Mucosa of descending colon (tissue), 3 donors: ENCODE data around the gene ABHD2. TPM values are rescaled to one million over a fixed set of nuclear protein-coding genes. Genes with fewer than 3 reads are reported as not detected.

ENCODE experiments used
- ATAC-seq: fragments of 200-7000 bp; cut with Tn5 transposase; one replicate; pipeline ENCODE4 v1.9.1; 2020; ENCODE audit warnings: mild to moderate bottlenecking, moderate library complexity
- DNase-seq, 3 donors: peaks; one replicate each; pipeline ENCODE4 v3.0.0-alpha.2; 2020
- H3K36me3 ChIP-seq: fragments of 200-600 bp; one replicate; pipeline ENCODE4 v1.8.0; 2021; ENCODE audit warnings: low read depth, mild to moderate bottlenecking
- H3K4me1 ChIP-seq: fragments of 200-600 bp; one replicate; pipeline ENCODE4 v1.8.0; 2021; ENCODE audit warnings: low read depth, mild to moderate bottlenecking
- H3K4me3 ChIP-seq: fragments of 200-600 bp; one replicate; pipeline ENCODE4 v1.8.0; 2021; ENCODE audit warnings: mild to moderate bottlenecking
- H3K9me3 ChIP-seq: fragments of 200-600 bp; one replicate; pipeline ENCODE4 v1.8.0; 2021; ENCODE audit warnings: mild to moderate bottlenecking
- intact Hi-C, 2 donors: fragments of 100-400 bp; cut with DNase I in 1 of 2; cut with micrococcal nuclease in 1 of 2; formaldehyde crosslinking; loops; one replicate each; pipeline versions ENCODE4 v1.11.0 to v1.11.1; 2022; cut with DNase I, micrococcal nuclease
- total RNA-seq, 3 donors: library from RNA; stranded (reverse); fragmentation: NEBNext Ultra II Directional in 2 of 3; extraction: Animal tissue kit (Norgen Biotek cat#: 25700) in 2 of 3; gene quantifications; one replicate each; pipeline versions ENCODE4 v1.2.1 to v1.2.4, GENCODE V29; 2021 to 2023
- TF ChIP-seq, protein P1 (sequence below): fragments of 200-600 bp; IDR thresholded peaks from one replicate; pipeline ENCODE4 v1.8.0; 2022; ENCODE audit warnings: antibody characterized with exemption, mild to moderate bottlenecking
- donor health status: DM: no; HTN: no; CAD: no; lungs with moderate emphysema.
- donor health status: DM: no; HTN: no; CAD: no.
- donor health status: DM: no; HTN: yes; CAD: no.

ABHD2 gene
- total RNA-seq, 3 donors from 2014 or later, result 82.2 to 156 (median 92.7) TPM

- Histone ChIP-seq H3K9me3 (no peaks in the 10 kb centered on the region), H3K36me3 (no peaks in the 10 kb centered on the region), H3K4me1 (no peaks in the 10 kb centered on the region), H3K4me3 (no peak overlapping the region)
- DNase-seq, result no peak
- intact Hi-C loops, result loop anchor here (5.0 to 10.0 kb wide), 4 partner anchors 68 to 118 kb away; no protein-coding TSS in a partner anchor
- TF ChIP-seq, protein P1, sequence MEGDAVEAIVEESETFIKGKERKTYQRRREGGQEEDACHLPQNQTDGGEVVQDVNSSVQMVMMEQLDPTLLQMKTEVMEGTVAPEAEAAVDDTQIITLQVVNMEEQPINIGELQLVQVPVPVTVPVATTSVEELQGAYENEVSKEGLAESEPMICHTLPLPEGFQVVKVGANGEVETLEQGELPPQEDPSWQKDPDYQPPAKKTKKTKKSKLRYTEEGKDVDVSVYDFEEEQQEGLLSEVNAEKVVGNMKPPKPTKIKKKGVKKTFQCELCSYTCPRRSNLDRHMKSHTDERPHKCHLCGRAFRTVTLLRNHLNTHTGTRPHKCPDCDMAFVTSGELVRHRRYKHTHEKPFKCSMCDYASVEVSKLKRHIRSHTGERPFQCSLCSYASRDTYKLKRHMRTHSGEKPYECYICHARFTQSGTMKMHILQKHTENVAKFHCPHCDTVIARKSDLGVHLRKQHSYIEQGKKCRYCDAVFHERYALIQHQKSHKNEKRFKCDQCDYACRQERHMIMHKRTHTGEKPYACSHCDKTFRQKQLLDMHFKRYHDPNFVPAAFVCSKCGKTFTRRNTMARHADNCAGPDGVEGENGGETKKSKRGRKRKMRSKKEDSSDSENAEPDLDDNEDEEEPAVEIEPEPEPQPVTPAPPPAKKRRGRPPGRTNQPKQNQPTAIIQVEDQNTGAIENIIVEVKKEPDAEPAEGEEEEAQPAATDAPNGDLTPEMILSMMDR, result no peak
- ATAC-seq, result peak; percentile 40
Measured at GRCh38 chr15:89058876-89059405, 29.3 kb upstream of the ABHD2 start.

- Histone ChIP-seq H3K36me3 (no peaks in the 10 kb centered on the region), H3K9me3 (peaks cover 17% of the 10 kb centered on the region), H3K4me1 (no peaks in the 10 kb centered on the region), H3K4me3 (no peak overlapping the region)
- DNase-seq, result no peak
- TF ChIP-seq, protein P1, result no peak
- ATAC-seq, result no peak
- intact Hi-C loops, result no loop called here
Measured at GRCh38 chr15:89066280-89066679, 22.0 kb upstream of the ABHD2 start.

DNA sequence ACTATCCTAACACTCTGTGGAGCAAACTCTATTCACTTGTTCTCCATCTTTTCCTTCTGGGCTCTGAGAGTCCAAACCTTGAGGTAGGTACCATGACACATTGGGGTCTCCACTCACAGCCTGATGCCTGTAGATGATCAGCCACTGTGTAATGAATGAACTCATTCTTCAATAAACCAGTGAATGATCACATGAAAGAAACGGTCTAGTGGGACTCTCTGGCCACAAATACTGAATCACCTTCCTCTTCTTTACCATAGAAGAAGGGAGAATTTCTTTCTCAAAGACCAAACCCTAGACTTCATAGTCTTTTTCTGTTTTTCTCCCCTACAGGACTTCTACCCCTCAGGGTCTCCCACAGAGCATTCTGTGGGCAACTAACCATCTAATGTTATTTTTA is 20.5 kb upstream of the ABHD2 start:
- no peak overlapping the region for H3K4me3 ChIP-seq
- H3K9me3 ChIP-seq, result peaks cover 17% of the 10 kb centered on the region
- no peaks in the 10 kb centered on the region for H3K4me1 ChIP-seq
- ATAC-seq, result no peak
- TF ChIP-seq, protein P1, result no peak
- H3K36me3 ChIP-seq, result no peaks in the 10 kb centered on the region
- intact Hi-C loops, result no loop called here
- DNase-seq, result no peak

DNA sequence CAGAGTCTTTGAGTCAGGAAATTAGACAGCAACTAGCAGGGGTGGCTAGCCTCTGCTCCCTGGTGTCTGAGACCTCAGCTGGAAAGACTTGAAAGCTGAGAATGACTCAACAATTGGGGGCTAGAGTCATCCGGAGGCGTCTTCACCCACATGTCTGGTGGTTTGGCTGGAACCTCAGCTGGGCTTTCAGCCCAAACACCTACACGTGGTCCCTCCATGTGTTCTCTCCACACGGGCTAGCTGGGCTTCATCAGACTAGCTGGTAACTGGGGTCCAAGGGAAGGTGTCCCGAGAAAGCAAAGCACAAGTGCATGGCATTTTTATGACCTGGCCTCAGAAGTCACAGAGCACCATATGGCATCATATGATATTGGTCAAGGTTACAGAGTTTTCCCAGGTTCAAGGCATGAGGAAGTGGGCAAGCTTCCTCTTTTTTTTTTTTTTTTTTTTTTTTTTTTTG is 19.9 kb upstream of the ABHD2 start:
- H3K4me3 ChIP-seq, result no peak overlapping the region
- no peak for DNase-seq
- H3K36me3 ChIP-seq, result no peaks in the 10 kb centered on the region
- no peaks in the 10 kb centered on the region for H3K4me1 ChIP-seq
- intact Hi-C loops, result no loop called here
- TF ChIP-seq, protein P1, result no peak
- peaks cover 17% of the 10 kb centered on the region for H3K9me3 ChIP-seq
- peak; percentile 40 for ATAC-seq

DNA sequence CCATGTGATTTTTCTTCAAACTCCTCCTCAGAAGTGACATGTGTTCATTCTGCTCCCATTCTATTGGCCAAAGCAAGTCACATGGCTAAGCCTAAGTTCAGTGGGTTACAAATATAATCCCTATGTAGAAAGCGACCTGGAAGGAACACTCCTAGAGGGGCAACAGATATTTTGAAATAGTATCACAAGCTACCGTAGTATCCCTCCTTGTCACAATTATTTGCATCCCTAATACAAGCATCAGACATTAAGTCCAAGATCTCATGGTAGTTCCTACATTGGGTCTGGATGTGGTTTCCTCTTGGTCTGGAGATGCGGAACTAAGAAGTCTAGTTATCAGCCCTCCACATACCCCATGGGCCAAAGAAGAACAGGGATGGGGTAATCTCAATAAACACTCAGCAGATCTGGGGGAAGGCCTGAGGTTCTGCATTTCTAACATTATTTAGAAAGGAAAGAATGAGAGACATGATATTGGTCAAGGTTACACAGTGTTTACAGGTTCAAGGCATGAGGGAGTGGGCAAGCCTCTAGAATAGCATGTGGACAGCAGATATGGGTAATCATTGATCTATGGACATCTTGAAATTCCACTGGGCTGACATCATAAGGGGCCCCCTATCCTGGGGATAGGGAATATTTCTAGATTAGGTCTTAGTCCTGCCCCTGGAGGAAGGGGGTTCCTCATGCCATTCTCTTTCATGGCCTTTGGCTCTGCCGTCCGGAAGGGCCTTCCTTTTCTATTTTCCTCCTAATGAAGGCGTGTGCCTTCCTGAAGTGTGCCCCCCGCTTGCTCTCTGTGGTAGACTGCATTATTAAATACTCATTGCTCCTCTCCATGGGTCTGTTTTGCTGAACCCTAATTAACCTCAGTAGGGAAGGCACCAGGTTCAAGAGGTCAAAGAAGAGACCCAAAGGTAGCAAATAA is 17.8 kb upstream of the ABHD2 start:
- Histone ChIP-seq H3K36me3 (no peaks in the 10 kb centered on the region), H3K4me3 (no peak overlapping the region), H3K9me3 (peaks cover 17% of the 10 kb centered on the region), H3K4me1 (no peaks in the 10 kb centered on the region)
- TF ChIP-seq, protein P1, result no peak
- ATAC-seq (peak; percentile 40), DNase-seq (no peak)
- intact Hi-C loops, result no loop called here
